Type B pancreatic cell (in vitro differentiated cells): ENCODE measurements around the gene KRR1. TPM values are rescaled to one million over a fixed set of nuclear protein-coding genes. Genes with fewer than 3 reads are reported as not detected.

Experiments
- DNase-seq: peaks from one replicate; pipeline ENCODE4 v3.0.0; 2021; ENCODE audit warnings: mixed read lengths; ENCODE audit not compliant: unreplicated experiment; ENCODE audit errors: extremely low spot score
- H3K27ac Mint-ChIP-seq: 2 replicates; pipeline ENCODE4 v1.8.0; 2021; ENCODE audit warnings: mild to moderate bottlenecking, mixed read lengths
- H3K27me3 Mint-ChIP-seq: 2 replicates; pipeline ENCODE4 v1.8.0; 2021; ENCODE audit warnings: mixed read lengths
- H3K36me3 Mint-ChIP-seq: 2 replicates; pipeline ENCODE4 v1.8.0; 2021; ENCODE audit warnings: mixed read lengths
- H3K4me1 Mint-ChIP-seq: one replicate; pipeline ENCODE4 v1.8.0; 2021; ENCODE audit warnings: mixed read lengths; ENCODE audit not compliant: unreplicated experiment
- H3K4me3 Mint-ChIP-seq: 2 replicates; pipeline ENCODE4 v1.8.0; 2021; ENCODE audit warnings: mild to moderate bottlenecking, mixed read lengths
- H3K9me3 Mint-ChIP-seq: 2 replicates; pipeline ENCODE4 v1.8.0; 2021; ENCODE audit warnings: mixed read lengths
- total RNA-seq: library from RNA; stranded (reverse); gene quantifications from 2 replicates; pipeline ENCODE4 v1.2.1, GENCODE V29; 2021; ENCODE audit warnings: low replicate concordance
- TF ChIP-seq, protein P1 (sequence below): fragments of 200-600 bp; sonication (generic); conservative IDR thresholded peaks from 2 replicates; pipeline ENCODE4 v1.5.0; 2021; ENCODE audit warnings: antibody characterized with exemption, mild to moderate bottlenecking

Gene KRR1
- total RNA-seq, 1 donor from 2014 or later, result 66.9 TPM

DNA sequence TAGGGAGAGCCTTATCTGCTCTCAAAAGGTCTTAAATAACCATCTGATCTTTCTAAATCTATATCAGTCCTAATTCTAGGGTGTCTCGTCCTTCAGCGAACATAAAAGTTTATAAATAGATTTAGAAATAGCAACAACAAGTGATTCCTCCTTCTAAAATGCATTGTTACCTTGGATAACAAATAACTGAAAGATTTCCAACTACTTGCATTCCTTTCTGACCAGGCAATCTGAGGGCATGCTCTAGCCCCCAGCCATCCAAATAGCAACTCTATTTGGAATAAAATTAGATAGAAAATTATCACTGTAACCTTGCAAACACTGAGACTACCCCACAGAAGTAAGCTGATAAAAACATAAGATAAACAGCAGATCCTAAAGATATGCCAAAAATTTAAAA, 21.8 kb upstream of the KRR1 start:
- no peaks in the 10 kb centered on the region for H3K9me3 Mint-ChIP-seq
- no peak for DNase-seq
- TF ChIP-seq, protein P1, sequence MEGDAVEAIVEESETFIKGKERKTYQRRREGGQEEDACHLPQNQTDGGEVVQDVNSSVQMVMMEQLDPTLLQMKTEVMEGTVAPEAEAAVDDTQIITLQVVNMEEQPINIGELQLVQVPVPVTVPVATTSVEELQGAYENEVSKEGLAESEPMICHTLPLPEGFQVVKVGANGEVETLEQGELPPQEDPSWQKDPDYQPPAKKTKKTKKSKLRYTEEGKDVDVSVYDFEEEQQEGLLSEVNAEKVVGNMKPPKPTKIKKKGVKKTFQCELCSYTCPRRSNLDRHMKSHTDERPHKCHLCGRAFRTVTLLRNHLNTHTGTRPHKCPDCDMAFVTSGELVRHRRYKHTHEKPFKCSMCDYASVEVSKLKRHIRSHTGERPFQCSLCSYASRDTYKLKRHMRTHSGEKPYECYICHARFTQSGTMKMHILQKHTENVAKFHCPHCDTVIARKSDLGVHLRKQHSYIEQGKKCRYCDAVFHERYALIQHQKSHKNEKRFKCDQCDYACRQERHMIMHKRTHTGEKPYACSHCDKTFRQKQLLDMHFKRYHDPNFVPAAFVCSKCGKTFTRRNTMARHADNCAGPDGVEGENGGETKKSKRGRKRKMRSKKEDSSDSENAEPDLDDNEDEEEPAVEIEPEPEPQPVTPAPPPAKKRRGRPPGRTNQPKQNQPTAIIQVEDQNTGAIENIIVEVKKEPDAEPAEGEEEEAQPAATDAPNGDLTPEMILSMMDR, result no peak
- H3K4me1 Mint-ChIP-seq, result no peaks in the 10 kb centered on the region
- H3K4me3 Mint-ChIP-seq, result no peak overlapping the region
- no peaks in the 10 kb centered on the region for H3K36me3 Mint-ChIP-seq
- no peaks in the 10 kb centered on the region for H3K27me3 Mint-ChIP-seq
- H3K27ac Mint-ChIP-seq, result no peak overlapping the region

DNA sequence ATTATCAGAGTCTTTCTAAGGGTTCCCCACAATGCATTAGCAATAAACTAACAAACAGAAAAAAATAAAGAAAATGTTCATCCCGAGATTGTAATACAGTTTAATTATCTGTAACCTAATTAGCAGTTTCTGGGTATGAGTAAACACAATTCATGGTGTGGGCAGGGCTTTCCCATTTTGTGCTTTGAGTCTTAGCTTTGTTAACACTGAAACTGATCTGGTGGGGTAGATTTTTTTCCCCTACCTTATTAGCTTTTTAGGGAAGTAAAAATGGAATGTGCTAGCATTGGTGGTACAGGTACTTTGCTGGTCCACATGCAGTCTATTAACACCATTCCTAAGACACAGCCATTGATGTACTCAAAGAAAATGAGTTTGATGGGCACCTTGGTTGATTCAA, 18.4 kb upstream of the KRR1 start:
- Mint-ChIP-seq H3K27ac (no peak overlapping the region), H3K36me3 (no peaks in the 10 kb centered on the region), H3K4me3 (no peak overlapping the region), H3K9me3 (no peaks in the 10 kb centered on the region), H3K27me3 (no peaks in the 10 kb centered on the region), H3K4me1 (peaks cover 18% of the 10 kb centered on the region)
- DNase-seq, result no peak
- TF ChIP-seq, protein P1, result no peak

DNA sequence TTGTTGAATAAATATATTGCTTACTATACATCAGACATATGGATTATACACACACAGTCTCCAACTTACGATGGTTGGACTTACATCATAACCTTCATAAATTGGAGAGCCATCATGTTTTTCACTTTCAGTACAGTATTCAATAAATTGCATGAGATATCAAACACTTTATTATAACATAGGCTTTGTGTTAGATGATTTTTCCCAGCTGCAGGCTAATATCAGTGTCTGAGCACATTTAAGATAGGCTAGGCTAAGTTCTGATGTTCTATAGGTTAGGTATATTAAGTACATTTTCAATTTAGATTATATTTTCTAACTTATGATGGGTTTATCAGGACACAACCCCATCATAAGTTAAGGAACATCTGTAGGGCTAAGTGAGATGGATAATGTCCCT, 17.9 kb upstream of the KRR1 start:
- H3K9me3 Mint-ChIP-seq, result no peaks in the 10 kb centered on the region
- peaks cover 19% of the 10 kb centered on the region for H3K4me1 Mint-ChIP-seq
- no peak overlapping the region for H3K4me3 Mint-ChIP-seq
- no peaks in the 10 kb centered on the region for H3K27me3 Mint-ChIP-seq
- H3K36me3 Mint-ChIP-seq, result no peaks in the 10 kb centered on the region
- TF ChIP-seq, protein P1, result no peak
- no peak overlapping the region for H3K27ac Mint-ChIP-seq
- DNase-seq, result no peak

DNA sequence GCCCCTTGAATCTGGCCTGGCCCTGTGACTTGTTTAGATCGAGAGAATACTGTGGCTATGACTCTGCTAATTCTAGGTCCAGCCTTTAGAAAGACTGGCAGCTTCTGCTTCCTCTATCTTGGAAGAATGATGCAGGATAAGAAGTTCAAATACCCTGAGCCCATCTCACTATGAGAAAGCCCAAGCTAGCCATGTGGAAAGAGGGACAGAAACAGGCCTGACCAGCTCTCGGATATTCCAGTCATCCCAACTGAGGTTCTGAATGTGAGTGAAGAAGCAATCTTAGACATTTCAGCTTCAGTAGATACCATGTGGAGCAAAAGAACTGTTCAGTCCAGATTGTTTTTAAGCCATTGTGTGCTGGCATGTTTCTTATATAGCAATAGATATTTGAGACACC, 17.3 kb upstream of the KRR1 start:
- Mint-ChIP-seq H3K4me1 (peaks cover 19% of the 10 kb centered on the region), H3K27me3 (no peaks in the 10 kb centered on the region), H3K27ac (no peak overlapping the region), H3K4me3 (no peak overlapping the region), H3K36me3 (no peaks in the 10 kb centered on the region), H3K9me3 (no peaks in the 10 kb centered on the region)
- TF ChIP-seq, protein P1, result no peak
- no peak for DNase-seq

DNA sequence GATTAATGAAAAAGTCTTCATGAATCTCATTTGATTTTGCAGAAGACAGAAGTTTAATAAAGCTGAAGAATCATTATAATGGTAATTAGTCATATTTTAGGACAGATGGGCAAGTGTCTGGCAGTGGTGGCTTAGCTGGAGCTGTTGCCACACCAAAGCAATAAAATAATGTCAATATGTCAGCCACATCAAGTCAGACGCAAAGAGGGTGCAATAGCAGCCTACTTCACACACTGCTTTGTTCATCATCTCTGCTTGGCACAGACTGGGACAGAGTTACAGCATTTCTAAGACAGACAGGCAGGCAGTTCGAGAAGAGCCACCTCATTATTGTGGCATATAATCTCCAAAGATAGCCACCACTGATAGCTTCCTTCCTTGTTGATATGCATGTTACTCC, 16.9 kb upstream of the KRR1 start:
- H3K27me3 Mint-ChIP-seq, result no peaks in the 10 kb centered on the region
- H3K4me1 Mint-ChIP-seq, result peaks cover 19% of the 10 kb centered on the region
- no peak overlapping the region for H3K27ac Mint-ChIP-seq
- H3K4me3 Mint-ChIP-seq, result no peak overlapping the region
- no peaks in the 10 kb centered on the region for H3K36me3 Mint-ChIP-seq
- DNase-seq, result no peak
- TF ChIP-seq, protein P1, result no peak
- H3K9me3 Mint-ChIP-seq, result no peaks in the 10 kb centered on the region
